Ishikawa (cell line): ENCODE measurements around the gene IRF6.

ENCODE experiments used
- CEBPB ChIP-seq: IDR thresholded peaks from 2 replicates; pipeline ENCODE4 v1.6.1; 2012
- CREB1 ChIP-seq: IDR thresholded peaks from 2 replicates; pipeline ENCODE4 v1.6.1; 2012; ENCODE audit warnings: low read depth
- EGR1 ChIP-seq: IDR thresholded peaks from 2 replicates; pipeline ENCODE4 v1.6.1; 2012
- EP300 ChIP-seq: IDR thresholded peaks from 2 replicates; pipeline ENCODE4 v1.6.1; 2012; ENCODE audit warnings: borderline replicate concordance
- FOXM1 ChIP-seq: IDR thresholded peaks from 2 replicates; pipeline ENCODE4 v1.6.1; 2012; ENCODE audit warnings: low read depth, borderline replicate concordance
- MAX ChIP-seq: IDR thresholded peaks from 2 replicates; pipeline ENCODE4 v1.6.1; 2012
- NFIC ChIP-seq: IDR thresholded peaks from 2 replicates; pipeline ENCODE4 v1.6.1; 2012
- RAD21 ChIP-seq: IDR thresholded peaks from 2 replicates; pipeline ENCODE4 v1.6.1; 2012; ENCODE audit warnings: low read depth
- REST ChIP-seq: IDR thresholded peaks from 2 replicates; pipeline ENCODE4 v1.6.1; 2012; ENCODE audit warnings: low read depth, mild to moderate bottlenecking
- TAF1 ChIP-seq: IDR thresholded peaks from 2 replicates; pipeline ENCODE4 v1.6.1; 2012; ENCODE audit warnings: low read depth, mild to moderate bottlenecking
- TCF12 ChIP-seq: IDR thresholded peaks from 2 replicates; pipeline ENCODE4 v1.6.1; 2012; ENCODE audit warnings: low read depth
- TEAD4 ChIP-seq: IDR thresholded peaks from 2 replicates; pipeline ENCODE4 v1.6.1; 2012
- USF1 ChIP-seq: IDR thresholded peaks from 2 replicates; pipeline ENCODE4 v1.6.1; 2012
- YY1 ChIP-seq: IDR thresholded peaks from 2 replicates; pipeline ENCODE4 v1.6.1; 2012; ENCODE audit warnings: low read depth
- ZBTB7A ChIP-seq: IDR thresholded peaks from 2 replicates; pipeline ENCODE4 v1.6.1; 2012; ENCODE audit warnings: low read depth

IRF6 gene

GRCh38 chr1:209797978-209798639 lies 7.8 kb downstream of the IRF6 start:
- TF ChIP-seq TCF12: no peak
- TF ChIP-seq USF1: no peak
- TF ChIP-seq CREB1: no peak
- no peak for TF ChIP-seq ZBTB7A
- TF ChIP-seq EGR1: no peak
- TF ChIP-seq YY1: no peak
- TF ChIP-seq NFIC: no peak
- TF ChIP-seq MAX: no peak
- no peak for TF ChIP-seq EP300
- TF ChIP-seq REST: no peak
- TF ChIP-seq TEAD4: no peak
- no peak for TF ChIP-seq TAF1
- no peak for TF ChIP-seq RAD21
- TF ChIP-seq FOXM1: no peak
- TF ChIP-seq CEBPB: no peak

GRCh38 chr1:209791920-209792319 lies 14.0 kb downstream of the IRF6 start:
- TF ChIP-seq TAF1: no peak
- no peak for TF ChIP-seq TEAD4
- no peak for TF ChIP-seq RAD21
- TF ChIP-seq EP300: no peak
- no peak for TF ChIP-seq CREB1
- no peak for TF ChIP-seq REST
- no peak for TF ChIP-seq MAX

GRCh38 chr1:209790286-209791193 lies 15.4 kb downstream of the IRF6 start:
- TF ChIP-seq FOXM1: no peak
- TF ChIP-seq ZBTB7A: no peak
- no peak for TF ChIP-seq TCF12
- TF ChIP-seq CEBPB: no peak

- no peak for TF ChIP-seq YY1
- no peak for TF ChIP-seq EGR1
- no peak for TF ChIP-seq TAF1
Measured at GRCh38 chr1:209789245-209789644, 16.7 kb downstream of the IRF6 start.

- TF ChIP-seq USF1 (no peak), NFIC (no peak), CEBPB (no peak), FOXM1 (no peak), ZBTB7A (no peak), TCF12 (no peak), RAD21 (no peak), REST (no peak), YY1 (no peak), TEAD4 (no peak), EGR1 (no peak), EP300 (no peak), TAF1 (no peak), MAX (no peak), CREB1 (no peak)
Measured at GRCh38 chr1:209787551-209787950, 18.4 kb downstream of the IRF6 start.
